ES-I3 (cell line): Measurements from ENCODE around the gene MCC.

Experiments
- H3K36me3 ChIP-seq: 2 replicates; pipeline ENCODE4 v1.6.1; 2013; ENCODE audit warnings: mild to moderate bottlenecking, low read length, control low read depth, moderate library complexity; ENCODE audit not compliant: insufficient read depth
- H3K4me1 ChIP-seq: 2 replicates; pipeline ENCODE4 v1.6.1; 2013; ENCODE audit warnings: mild to moderate bottlenecking, control low read depth, low read length; ENCODE audit not compliant: insufficient read depth
- H3K9ac ChIP-seq: 2 replicates; pipeline ENCODE4 v1.6.1; 2013; ENCODE audit warnings: low read depth, mild to moderate bottlenecking, low read length, moderate library complexity
- H3K9me3 ChIP-seq: 2 replicates; pipeline ENCODE4 v1.6.1; 2013; ENCODE audit warnings: mild to moderate bottlenecking, low read length, moderate library complexity; ENCODE audit not compliant: control insufficient read depth, insufficient read depth

The MCC gene

GRCh38 chr5:113267361-113267900 lies 220.8 kb downstream of the MCC start:
- peaks cover 42% of the 10 kb centered on the region for H3K4me1 ChIP-seq
- no peak overlapping the region for H3K9ac ChIP-seq
- H3K9me3 ChIP-seq = no peaks in the 10 kb centered on the region
- no peaks in the 10 kb centered on the region for H3K36me3 ChIP-seq

- Histone ChIP-seq H3K9ac (no peak overlapping the region), H3K36me3 (no peaks in the 10 kb centered on the region), H3K4me1 (peaks cover 42% of the 10 kb centered on the region), H3K9me3 (no peaks in the 10 kb centered on the region)
These were observed 221.4 kb downstream of the MCC start for GRCh38 chr5:113266913-113267227.

DNA sequence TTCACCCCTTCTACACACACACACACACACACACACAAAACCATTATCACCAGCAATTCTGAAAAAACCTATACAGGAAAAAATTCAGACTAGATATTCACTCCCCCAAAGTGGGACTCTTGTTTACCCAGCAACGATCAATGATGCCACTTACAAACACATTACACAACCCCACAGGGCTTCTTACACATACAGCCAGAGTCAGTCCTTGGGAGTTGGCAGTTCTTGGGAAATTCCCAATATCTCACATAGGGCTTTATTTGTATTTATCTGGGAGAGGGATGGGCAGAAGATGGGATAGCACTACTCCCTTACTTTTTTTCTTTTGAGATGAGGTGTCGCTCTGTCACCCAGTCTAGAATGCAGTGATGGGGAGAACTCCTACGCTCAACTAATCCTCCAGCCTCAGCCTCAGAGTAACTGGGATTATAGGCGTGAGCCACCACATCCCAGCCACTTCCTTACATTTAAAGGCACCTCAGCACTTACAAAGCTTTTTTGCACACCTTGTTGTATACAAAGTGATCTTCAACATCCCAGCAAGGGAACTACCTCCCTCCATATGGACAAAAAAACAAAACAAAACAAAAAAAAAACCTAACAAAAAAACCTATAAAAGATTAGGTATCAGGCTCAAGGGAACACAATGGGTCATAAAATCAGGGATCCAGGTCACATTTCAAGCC lies 221.9 kb downstream of the MCC start:
- Histone ChIP-seq H3K9ac (no peak overlapping the region), H3K4me1 (peaks cover 40% of the 10 kb centered on the region), H3K9me3 (no peaks in the 10 kb centered on the region), H3K36me3 (no peaks in the 10 kb centered on the region)

DNA sequence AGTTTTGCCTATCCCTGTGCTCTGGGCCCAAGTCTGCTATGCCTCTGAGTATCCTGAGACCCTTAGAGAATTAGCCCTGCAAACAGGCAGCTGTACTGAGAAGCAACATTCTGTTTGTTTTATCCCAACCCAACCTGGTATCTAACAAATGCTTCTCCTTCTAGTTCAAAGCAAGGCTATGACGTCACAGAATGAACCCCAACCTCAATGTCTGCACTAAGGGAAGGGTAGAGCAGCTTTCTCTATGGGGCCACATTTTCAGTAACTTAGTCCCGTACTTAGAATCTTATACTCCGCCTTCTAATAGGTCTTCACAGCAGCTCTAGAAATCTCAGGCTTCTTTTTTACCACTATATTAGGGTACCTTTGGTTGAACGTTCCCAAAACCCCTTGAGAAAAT lies 223.1 kb downstream of the MCC start:
- no peaks in the 10 kb centered on the region for H3K36me3 ChIP-seq
- H3K4me1 ChIP-seq = peaks cover 29% of the 10 kb centered on the region
- no peak overlapping the region for H3K9ac ChIP-seq
- no peaks in the 10 kb centered on the region for H3K9me3 ChIP-seq

GRCh38 chr5:113264046-113264445 lies 224.2 kb downstream of the MCC start:
- Histone ChIP-seq H3K4me1 (peaks cover 18% of the 10 kb centered on the region), H3K9me3 (no peaks in the 10 kb centered on the region), H3K36me3 (no peaks in the 10 kb centered on the region), H3K9ac (no peak overlapping the region)

DNA sequence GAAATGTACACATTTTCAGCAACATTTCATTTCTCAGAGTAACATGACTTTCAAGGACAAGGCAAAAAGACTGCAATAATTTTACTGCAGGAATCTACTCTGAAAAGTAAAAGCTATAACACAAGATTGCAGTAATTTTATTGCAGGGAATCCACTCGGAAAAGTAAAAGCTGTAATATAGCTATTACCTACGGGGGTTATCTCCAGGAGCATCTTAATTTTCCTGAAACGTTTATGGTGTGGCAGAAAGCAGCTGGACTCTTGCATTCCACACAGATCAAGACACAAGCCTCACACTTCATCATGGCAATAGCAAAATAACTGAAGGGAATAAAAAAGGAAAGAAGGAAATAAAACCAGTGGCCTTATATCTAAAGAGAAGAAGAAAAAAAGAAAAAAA lies 224.7 kb downstream of the MCC start:
- no peaks in the 10 kb centered on the region for H3K36me3 ChIP-seq
- no peaks in the 10 kb centered on the region for H3K9me3 ChIP-seq
- H3K4me1 ChIP-seq = peaks cover 12% of the 10 kb centered on the region
- H3K9ac ChIP-seq = no peak overlapping the region

DNA sequence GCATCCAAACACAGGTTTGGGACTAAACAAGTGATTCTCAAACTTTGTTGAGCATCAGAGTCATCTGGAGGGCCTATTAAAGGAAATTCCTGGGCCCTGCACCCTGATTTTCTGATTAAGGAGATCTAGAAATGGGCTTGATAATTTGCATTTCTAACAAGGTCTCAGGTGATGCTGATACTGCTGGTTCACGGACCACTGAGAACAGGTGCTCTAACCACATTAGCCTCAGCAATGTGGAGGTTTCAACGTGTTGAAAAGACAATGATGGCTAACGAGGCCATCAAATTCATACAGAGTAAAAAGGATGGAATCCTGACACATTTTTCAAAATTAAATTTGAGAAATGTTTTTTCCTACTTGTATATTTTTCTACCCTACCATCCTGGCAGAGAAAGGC lies 225.6 kb downstream of the MCC start:
- no peaks in the 10 kb centered on the region for H3K36me3 ChIP-seq
- peaks cover 12% of the 10 kb centered on the region for H3K4me1 ChIP-seq
- H3K9ac ChIP-seq = no peak overlapping the region
- H3K9me3 ChIP-seq = no peaks in the 10 kb centered on the region

DNA sequence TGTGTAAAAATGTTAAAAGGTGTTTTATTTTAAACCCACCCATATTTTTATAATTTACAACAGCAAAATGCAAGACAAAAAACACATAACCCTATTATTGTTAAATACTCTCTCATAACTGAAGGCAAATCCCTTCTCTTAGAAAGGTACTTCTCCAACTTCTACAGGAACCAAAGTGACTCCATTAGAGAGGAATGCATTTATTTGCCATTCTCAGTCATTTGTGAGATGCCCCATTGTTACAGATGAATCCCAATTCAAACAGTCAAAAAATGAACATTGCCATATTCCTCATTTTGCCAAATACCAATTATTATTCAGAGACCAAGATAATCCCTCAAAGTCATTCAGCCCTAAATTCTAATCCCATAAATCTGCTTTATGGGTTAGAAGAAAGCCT lies 229.2 kb downstream of the MCC start:
- Histone ChIP-seq H3K9me3 (no peaks in the 10 kb centered on the region), H3K4me1 (no peaks in the 10 kb centered on the region), H3K36me3 (no peaks in the 10 kb centered on the region), H3K9ac (no peak overlapping the region)

GRCh38 chr5:113257545-113257944 lies 230.7 kb downstream of the MCC start:
- Histone ChIP-seq H3K9ac (no peak overlapping the region), H3K36me3 (no peaks in the 10 kb centered on the region), H3K4me1 (no peaks in the 10 kb centered on the region), H3K9me3 (no peaks in the 10 kb centered on the region)

GRCh38 chr5:113256671-113257452 lies 231.4 kb downstream of the MCC start:
- Histone ChIP-seq H3K36me3 (no peaks in the 10 kb centered on the region), H3K4me1 (no peaks in the 10 kb centered on the region), H3K9me3 (no peaks in the 10 kb centered on the region), H3K9ac (no peak overlapping the region)

DNA sequence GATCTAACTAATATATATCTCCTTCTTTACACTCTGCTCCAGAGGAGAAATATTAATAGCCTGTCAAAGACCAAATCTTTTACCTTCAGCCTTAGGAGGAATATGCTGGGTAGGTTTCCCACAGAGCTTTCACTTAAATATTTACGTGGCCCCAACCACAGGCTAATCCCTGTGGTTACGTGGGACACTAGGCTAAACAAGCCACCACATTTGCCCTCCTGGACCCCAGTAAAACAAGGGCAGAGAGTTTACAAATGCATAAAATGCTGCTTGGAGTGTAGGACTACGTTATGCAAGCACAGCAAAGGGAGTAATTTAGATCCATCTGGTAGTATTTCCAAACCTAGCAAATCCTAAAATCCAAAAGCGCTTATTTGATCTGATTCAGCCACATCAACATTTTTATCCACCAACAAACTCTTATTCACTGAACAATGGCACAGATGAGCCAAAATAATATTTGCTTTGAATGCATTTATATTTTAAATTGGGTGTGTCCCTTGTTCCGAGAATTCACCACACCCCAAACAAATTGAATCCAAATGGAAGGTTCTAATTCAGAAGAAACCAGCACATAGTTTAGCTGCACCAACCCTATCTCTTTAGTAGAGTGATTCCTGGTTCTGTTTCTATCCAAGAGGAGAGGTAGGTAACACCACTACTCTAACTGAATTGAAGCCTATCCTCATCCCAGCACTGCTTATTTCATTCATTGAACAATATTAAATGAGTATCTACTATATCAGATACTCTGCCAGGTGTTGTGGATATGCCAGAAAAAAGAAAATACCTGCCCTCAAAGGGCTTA lies 232.5 kb downstream of the MCC start:
- 0 out of 2 replicates have a peak, but pooled peaks cover under 1% of the 10 kb centered on the region for H3K4me1 ChIP-seq
- no peaks in the 10 kb centered on the region for H3K9me3 ChIP-seq
- H3K36me3 ChIP-seq = no peaks in the 10 kb centered on the region
- H3K9ac ChIP-seq = no peak overlapping the region

- H3K36me3 ChIP-seq = no peaks in the 10 kb centered on the region
These were observed 233.1 kb downstream of the MCC start for GRCh38 chr5:113255105-113255504.

GRCh38 chr5:113253037-113253436 lies 235.2 kb downstream of the MCC start:
- Histone ChIP-seq H3K9ac (no peak overlapping the region), H3K4me1 (0 out of 2 replicates have a peak, but pooled peaks cover 5% of the 10 kb centered on the region), H3K9me3 (no peaks in the 10 kb centered on the region), H3K36me3 (no peaks in the 10 kb centered on the region)

More at GRCh38 chr5:113255105-113255504, 233.1 kb downstream of the MCC start:
- no peaks in the 10 kb centered on the region for H3K9me3 ChIP-seq
- no peak overlapping the region for H3K9ac ChIP-seq
- 0 out of 2 replicates have a peak, but pooled peaks cover 5% of the 10 kb centered on the region for H3K4me1 ChIP-seq

- Histone ChIP-seq H3K4me1 (peaks cover 7% of the 10 kb centered on the region; the same call in 1 of the 2 replicates), H3K9ac (no peak overlapping the region), H3K36me3 (no peaks in the 10 kb centered on the region), H3K9me3 (no peaks in the 10 kb centered on the region)
These were observed 236.2 kb downstream of the MCC start for GRCh38 chr5:113252066-113252465.
